ENCODE results near the gene SLC24A3.

GRCh38 chr20:19594896-19595295, 382.5 kb downstream of the SLC24A3 start:
- TF ChIP-seq, protein P1, sequence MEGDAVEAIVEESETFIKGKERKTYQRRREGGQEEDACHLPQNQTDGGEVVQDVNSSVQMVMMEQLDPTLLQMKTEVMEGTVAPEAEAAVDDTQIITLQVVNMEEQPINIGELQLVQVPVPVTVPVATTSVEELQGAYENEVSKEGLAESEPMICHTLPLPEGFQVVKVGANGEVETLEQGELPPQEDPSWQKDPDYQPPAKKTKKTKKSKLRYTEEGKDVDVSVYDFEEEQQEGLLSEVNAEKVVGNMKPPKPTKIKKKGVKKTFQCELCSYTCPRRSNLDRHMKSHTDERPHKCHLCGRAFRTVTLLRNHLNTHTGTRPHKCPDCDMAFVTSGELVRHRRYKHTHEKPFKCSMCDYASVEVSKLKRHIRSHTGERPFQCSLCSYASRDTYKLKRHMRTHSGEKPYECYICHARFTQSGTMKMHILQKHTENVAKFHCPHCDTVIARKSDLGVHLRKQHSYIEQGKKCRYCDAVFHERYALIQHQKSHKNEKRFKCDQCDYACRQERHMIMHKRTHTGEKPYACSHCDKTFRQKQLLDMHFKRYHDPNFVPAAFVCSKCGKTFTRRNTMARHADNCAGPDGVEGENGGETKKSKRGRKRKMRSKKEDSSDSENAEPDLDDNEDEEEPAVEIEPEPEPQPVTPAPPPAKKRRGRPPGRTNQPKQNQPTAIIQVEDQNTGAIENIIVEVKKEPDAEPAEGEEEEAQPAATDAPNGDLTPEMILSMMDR (IDR thresholded peaks at IDR 0.05; ENCODE audit: insufficient read depth, low read depth, low read length) = no peak
- TF ChIP-seq EZH2 (IDR thresholded peaks at IDR 0.05; ENCODE audit: insufficient read depth, low read length) = no peak

Measured in astrocyte (in vitro differentiated cells and primary cell).